HepG2 (cell line): ENCODE measurements around the gene SDC1. TPM values are rescaled to one million over a fixed set of nuclear protein-coding genes. Genes with fewer than 3 reads are reported as not detected.

Source experiments
- CENPT ChIP-seq: sonication (generic); formaldehyde crosslinking; IDR thresholded peaks from 2 replicates; pipeline ENCODE4 v1.8.0; 2022; ENCODE audit warnings: low read depth, mild to moderate bottlenecking, moderate library complexity, missing genetic modification reagents
- CERS6 ChIP-seq: sonication (generic); formaldehyde crosslinking; IDR thresholded peaks from 2 replicates; pipeline ENCODE4 v1.5.0; 2020; ENCODE audit warnings: missing genetic modification reagents
- FUBP1 ChIP-seq: sonication (generic); formaldehyde crosslinking; IDR thresholded peaks from 2 replicates; pipeline ENCODE4 v1.5.1; 2020; ENCODE audit warnings: missing genetic modification reagents, mild to moderate bottlenecking, borderline replicate concordance
- GATA4 ChIP-seq: sonication (generic); IDR thresholded peaks from 2 replicates; pipeline ENCODE4 v1.6.1; 2016; ENCODE audit warnings: antibody characterized with exemption, low read depth, borderline replicate concordance
- HNF4A ChIP-seq: sonication (generic); formaldehyde crosslinking; IDR thresholded peaks from 2 replicates; pipeline ENCODE4 v1.4.0; 2020; ENCODE audit warnings: missing genetic modification reagents
- NFE2L1 ChIP-seq: sonication (generic); formaldehyde crosslinking; IDR thresholded peaks from 2 replicates; pipeline ENCODE4 v1.4.0; 2020; ENCODE audit warnings: missing genetic modification reagents, mild to moderate bottlenecking, borderline replicate concordance
- NFKB2 ChIP-seq: sonication (generic); formaldehyde crosslinking; IDR thresholded peaks from 2 replicates; pipeline ENCODE4 v1.4.0; 2020; ENCODE audit warnings: missing genetic modification reagents, borderline replicate concordance
- NFYC ChIP-seq: IDR thresholded peaks from 2 replicates; pipeline ENCODE4 v1.6.1; 2016; ENCODE audit warnings: missing genetic modification reagents, missing compliant biosample characterization
- PAF1 ChIP-seq: IDR thresholded peaks from 2 replicates; pipeline ENCODE4 v1.6.1; 2016; ENCODE audit warnings: missing genetic modification reagents, missing compliant biosample characterization
- PAX8 ChIP-seq: sonication (generic); formaldehyde crosslinking; IDR thresholded peaks from 2 replicates; pipeline ENCODE4 v1.8.0; 2022; ENCODE audit warnings: mild to moderate bottlenecking, missing genetic modification reagents, borderline replicate concordance
- TGIF2 ChIP-seq: IDR thresholded peaks from 2 replicates; pipeline ENCODE4 v1.6.1; 2016; ENCODE audit warnings: control low read depth, missing compliant biosample characterization
- ZIK1 ChIP-seq: sonication (generic); formaldehyde crosslinking; IDR thresholded peaks from 2 replicates; pipeline ENCODE4 v1.5.0; 2020; ENCODE audit warnings: mild to moderate bottlenecking, low read depth, missing genetic modification reagents, borderline replicate concordance
- ZNF124 ChIP-seq: sonication (generic); formaldehyde crosslinking; IDR thresholded peaks from 2 replicates; pipeline ENCODE4 v1.4.0; 2020; ENCODE audit warnings: missing genetic modification reagents
- polyA plus RNA-seq, 8 experiments: library from polyadenylated mRNA; depleted of rRNA in 3 of 8; stranded (reverse) in 7 of 8; unstranded in 1 of 8; fragments of >200 nt; fragmentation: Illumina TruSeq in 4 of 8; extraction: Trizol in 4 of 8; gene quantifications; 2 replicates each; pipeline versions ENCODE4 v1.2.1 to v1.2.3, GENCODE V29; 2011 to 2016; ENCODE audit warnings: low read depth in 4 of 8, missing spikeins in 1 of 8, mixed read lengths in 1 of 8; ENCODE audit not compliant: insufficient read depth in 1 of 8
- total RNA-seq, 5 experiments: library from RNA; depleted of rRNA; stranded (reverse); fragments of >200 nt; fragmentation: Illumina TruSeq; extraction: Trizol; gene quantifications; 2 replicates each; pipeline ENCODE4 v1.2.3, GENCODE V29; 2016; ENCODE audit warnings: low read depth in 1 of 5
- TF ChIP-seq, protein P1 (sequence below): IDR thresholded peaks from 2 replicates; pipeline ENCODE4 v1.6.1; 2016; ENCODE audit warnings: low read depth, missing genetic modification reagents, missing compliant biosample characterization
- TF ChIP-seq, protein P2 (sequence below): sonication (generic); formaldehyde crosslinking; IDR thresholded peaks from 2 replicates; pipeline ENCODE4 v1.5.0; 2020; ENCODE audit warnings: missing genetic modification reagents
- TF ChIP-seq, protein P3 (sequence below): sonication (generic); formaldehyde crosslinking; IDR thresholded peaks from 2 replicates; pipeline ENCODE4 v1.4.0; 2020; ENCODE audit warnings: missing genetic modification reagents

The SDC1 gene
- total and polyA plus RNA-seq, 2 of the 13 experiments (the other 11 are each of a cell fraction or from before 2014, with no cell fraction given): 108 to 119 TPM

DNA sequence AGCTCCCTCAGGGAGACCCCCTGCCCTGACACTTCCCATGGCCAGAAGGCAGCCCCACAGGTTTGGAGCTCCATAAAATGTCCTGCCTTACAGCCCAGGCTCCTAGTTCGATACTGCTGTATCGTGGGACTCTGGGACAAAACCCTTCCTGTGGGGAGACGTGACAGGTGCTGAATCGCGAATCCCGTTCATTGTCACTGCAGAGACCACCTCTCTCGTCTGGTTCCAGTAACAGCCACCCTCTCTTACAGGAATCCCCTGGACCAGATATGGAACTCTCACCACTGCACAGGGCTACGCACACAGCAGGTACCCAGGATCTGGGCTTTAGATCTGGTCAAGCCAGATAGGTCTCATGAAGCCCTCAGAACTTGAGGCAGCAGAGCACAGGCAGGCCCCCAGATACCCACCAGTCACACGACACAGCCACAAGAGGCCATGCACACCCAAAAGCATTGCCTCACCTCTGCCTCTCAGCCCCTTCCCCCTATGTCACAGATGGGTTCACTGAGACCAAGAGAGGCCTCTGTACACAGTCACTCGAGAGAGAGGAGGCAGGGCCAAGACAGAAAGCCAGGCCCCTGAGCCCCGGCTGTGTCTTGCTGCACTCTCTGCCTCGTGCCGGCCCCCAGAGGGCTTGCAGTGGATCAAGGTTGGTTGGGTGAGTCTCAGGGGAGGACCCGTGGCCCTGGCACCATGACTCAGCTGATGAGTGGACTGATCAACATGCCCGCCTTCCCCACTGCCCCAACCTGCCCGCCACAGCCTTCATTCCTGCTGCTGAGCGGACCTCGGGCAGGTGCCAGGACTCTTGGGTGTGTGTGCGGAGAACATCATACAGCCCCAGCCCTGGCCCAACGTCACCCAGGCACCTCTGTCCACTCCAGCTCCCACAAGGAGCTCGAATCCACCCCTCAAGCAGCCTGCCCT is 7.6 kb downstream of the SDC1 start (continued):
- TF ChIP-seq, protein P1, sequence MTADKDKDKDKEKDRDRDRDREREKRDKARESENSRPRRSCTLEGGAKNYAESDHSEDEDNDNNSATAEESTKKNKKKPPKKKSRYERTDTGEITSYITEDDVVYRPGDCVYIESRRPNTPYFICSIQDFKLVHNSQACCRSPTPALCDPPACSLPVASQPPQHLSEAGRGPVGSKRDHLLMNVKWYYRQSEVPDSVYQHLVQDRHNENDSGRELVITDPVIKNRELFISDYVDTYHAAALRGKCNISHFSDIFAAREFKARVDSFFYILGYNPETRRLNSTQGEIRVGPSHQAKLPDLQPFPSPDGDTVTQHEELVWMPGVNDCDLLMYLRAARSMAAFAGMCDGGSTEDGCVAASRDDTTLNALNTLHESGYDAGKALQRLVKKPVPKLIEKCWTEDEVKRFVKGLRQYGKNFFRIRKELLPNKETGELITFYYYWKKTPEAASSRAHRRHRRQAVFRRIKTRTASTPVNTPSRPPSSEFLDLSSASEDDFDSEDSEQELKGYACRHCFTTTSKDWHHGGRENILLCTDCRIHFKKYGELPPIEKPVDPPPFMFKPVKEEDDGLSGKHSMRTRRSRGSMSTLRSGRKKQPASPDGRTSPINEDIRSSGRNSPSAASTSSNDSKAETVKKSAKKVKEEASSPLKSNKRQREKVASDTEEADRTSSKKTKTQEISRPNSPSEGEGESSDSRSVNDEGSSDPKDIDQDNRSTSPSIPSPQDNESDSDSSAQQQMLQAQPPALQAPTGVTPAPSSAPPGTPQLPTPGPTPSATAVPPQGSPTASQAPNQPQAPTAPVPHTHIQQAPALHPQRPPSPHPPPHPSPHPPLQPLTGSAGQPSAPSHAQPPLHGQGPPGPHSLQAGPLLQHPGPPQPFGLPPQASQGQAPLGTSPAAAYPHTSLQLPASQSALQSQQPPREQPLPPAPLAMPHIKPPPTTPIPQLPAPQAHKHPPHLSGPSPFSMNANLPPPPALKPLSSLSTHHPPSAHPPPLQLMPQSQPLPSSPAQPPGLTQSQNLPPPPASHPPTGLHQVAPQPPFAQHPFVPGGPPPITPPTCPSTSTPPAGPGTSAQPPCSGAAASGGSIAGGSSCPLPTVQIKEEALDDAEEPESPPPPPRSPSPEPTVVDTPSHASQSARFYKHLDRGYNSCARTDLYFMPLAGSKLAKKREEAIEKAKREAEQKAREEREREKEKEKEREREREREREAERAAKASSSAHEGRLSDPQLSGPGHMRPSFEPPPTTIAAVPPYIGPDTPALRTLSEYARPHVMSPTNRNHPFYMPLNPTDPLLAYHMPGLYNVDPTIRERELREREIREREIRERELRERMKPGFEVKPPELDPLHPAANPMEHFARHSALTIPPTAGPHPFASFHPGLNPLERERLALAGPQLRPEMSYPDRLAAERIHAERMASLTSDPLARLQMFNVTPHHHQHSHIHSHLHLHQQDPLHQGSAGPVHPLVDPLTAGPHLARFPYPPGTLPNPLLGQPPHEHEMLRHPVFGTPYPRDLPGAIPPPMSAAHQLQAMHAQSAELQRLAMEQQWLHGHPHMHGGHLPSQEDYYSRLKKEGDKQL (CRISPR knock-in tag): no peak
- TF ChIP-seq NFYC (CRISPR knock-in tag): no peak
- TF ChIP-seq NFKB2 (CRISPR knock-in tag): no peak
- TF ChIP-seq CERS6: no peak
- TF ChIP-seq HNF4A: no peak
- no peak for TF ChIP-seq ZNF124 (CRISPR knock-in tag)
- TF ChIP-seq, protein P2, sequence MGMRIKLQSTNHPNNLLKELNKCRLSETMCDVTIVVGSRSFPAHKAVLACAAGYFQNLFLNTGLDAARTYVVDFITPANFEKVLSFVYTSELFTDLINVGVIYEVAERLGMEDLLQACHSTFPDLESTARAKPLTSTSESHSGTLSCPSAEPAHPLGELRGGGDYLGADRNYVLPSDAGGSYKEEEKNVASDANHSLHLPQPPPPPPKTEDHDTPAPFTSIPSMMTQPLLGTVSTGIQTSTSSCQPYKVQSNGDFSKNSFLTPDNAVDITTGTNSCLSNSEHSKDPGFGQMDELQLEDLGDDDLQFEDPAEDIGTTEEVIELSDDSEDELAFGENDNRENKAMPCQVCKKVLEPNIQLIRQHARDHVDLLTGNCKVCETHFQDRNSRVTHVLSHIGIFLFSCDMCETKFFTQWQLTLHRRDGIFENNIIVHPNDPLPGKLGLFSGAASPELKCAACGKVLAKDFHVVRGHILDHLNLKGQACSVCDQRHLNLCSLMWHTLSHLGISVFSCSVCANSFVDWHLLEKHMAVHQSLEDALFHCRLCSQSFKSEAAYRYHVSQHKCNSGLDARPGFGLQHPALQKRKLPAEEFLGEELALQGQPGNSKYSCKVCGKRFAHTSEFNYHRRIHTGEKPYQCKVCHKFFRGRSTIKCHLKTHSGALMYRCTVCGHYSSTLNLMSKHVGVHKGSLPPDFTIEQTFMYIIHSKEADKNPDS (CRISPR knock-in tag): peak; percentile 38; the same call in 1 of the 2 replicates
- no peak for TF ChIP-seq FUBP1 (CRISPR knock-in tag)
- no peak for TF ChIP-seq PAX8 (CRISPR knock-in tag)
- no peak for TF ChIP-seq CENPT (CRISPR knock-in tag)
- TF ChIP-seq PAF1 (CRISPR knock-in tag): no peak
- no peak for TF ChIP-seq ZIK1 (CRISPR knock-in tag)
- TF ChIP-seq TGIF2 (CRISPR knock-in tag): no peak
- TF ChIP-seq GATA4: no peak
- TF ChIP-seq, protein P3, sequence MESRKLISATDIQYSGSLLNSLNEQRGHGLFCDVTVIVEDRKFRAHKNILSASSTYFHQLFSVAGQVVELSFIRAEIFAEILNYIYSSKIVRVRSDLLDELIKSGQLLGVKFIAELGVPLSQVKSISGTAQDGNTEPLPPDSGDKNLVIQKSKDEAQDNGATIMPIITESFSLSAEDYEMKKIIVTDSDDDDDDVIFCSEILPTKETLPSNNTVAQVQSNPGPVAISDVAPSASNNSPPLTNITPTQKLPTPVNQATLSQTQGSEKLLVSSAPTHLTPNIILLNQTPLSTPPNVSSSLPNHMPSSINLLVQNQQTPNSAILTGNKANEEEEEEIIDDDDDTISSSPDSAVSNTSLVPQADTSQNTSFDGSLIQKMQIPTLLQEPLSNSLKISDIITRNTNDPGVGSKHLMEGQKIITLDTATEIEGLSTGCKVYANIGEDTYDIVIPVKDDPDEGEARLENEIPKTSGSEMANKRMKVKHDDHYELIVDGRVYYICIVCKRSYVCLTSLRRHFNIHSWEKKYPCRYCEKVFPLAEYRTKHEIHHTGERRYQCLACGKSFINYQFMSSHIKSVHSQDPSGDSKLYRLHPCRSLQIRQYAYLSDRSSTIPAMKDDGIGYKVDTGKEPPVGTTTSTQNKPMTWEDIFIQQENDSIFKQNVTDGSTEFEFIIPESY (CRISPR knock-in tag): peak; percentile 63
- no peak for TF ChIP-seq NFE2L1 (CRISPR knock-in tag)
